ENCODE data around the gene ASXL1. TPM values are rescaled to one million over a fixed set of nuclear protein-coding genes. Genes with fewer than 3 reads are reported as not detected.

The ASXL1 gene
- polyA plus RNA-seq, 1 of the 3 experiments (the other 2 are of a cell fraction): 36.6 TPM

GRCh38 chr20:32370897-32371296, 12.8 kb downstream of the ASXL1 start:
- Histone ChIP-seq H3F3A (replicated peaks; ENCODE audit: insufficient read depth) (peaks cover 19% of the 10 kb centered on the region), H4K20me1 (ENCODE audit: insufficient read depth) (peaks cover 57% of the 10 kb centered on the region), H3K4me1 (ENCODE audit: control insufficient read depth in 1 of 2, insufficient read depth in 2 of 2, low read depth in 1 of 2, low read length in 1 of 2) (peaks cover 0 to 20% of the 10 kb centered on the region in 2 experiments; a peak in 1 of 4 replicates), H2AFZ (ENCODE audit: low read depth) (no peak overlapping the region), H3K27me3 (ENCODE audit: insufficient read depth) (no peaks in the 10 kb centered on the region), H3K9me3 (no peaks in the 10 kb centered on the region), H3K79me2 (ENCODE audit: insufficient read depth) (peaks cover 100% of the 10 kb centered on the region), H3K36me3 (replicated peaks in 1 of 2; ENCODE audit: control insufficient read depth in 1 of 2, insufficient read depth in 2 of 2, low read length in 1 of 2) (peaks cover 25 to 62% of the 10 kb centered on the region in 2 experiments), H3K9me2 (no peaks in the 10 kb centered on the region), H3K27ac (ENCODE audit: low read depth in 2 of 2, low read length in 1 of 2) (no peak overlapping the region), H3K4me2 (no peak overlapping the region), H3K4me3 (ENCODE audit: low read depth in 2 of 2, low read length in 1 of 2) (no peak overlapping the region), H3K9ac (no peak overlapping the region)
- TF ChIP-seq RCOR1 (IDR thresholded peaks at IDR 0.05; ENCODE audit: low read length) (no peak), GATA2 (CRISPR knock-in tag; IDR thresholded peaks at IDR 0.05) (no peak), EP300 (IDR thresholded peaks at IDR 0.05; ENCODE audit: borderline replicate concordance in 1 of 2, low read depth in 1 of 2, low read length in 1 of 2) (no peak), ZBTB33 (IDR thresholded peaks at IDR 0.05; ENCODE audit: borderline replicate concordance, low read depth) (no peak), RFX5 (IDR thresholded peaks at IDR 0.05; ENCODE audit: low read length) (no peak), SMC3 (IDR thresholded peaks at IDR 0.05; ENCODE audit: low read depth, low read length) (no peak), SIN3A (IDR thresholded peaks at IDR 0.05; ENCODE audit: borderline replicate concordance, low read depth, low read length) (no peak), MEF2A (IDR thresholded peaks at IDR 0.05; ENCODE audit: borderline replicate concordance, low read depth) (no peak), IRF3 (IDR thresholded peaks at IDR 0.05; ENCODE audit: low read depth, low read length) (no peak), YY1 (IDR thresholded peaks at IDR 0.05; ENCODE audit: low read depth) (no peak)
- WGBS (ENCODE audit: low lambda C conversion rate): 96% methylated on average over 2 of the region's 2 CpGs
- POLR2A ChIA-PET: interaction anchor here (0.6 to 0.9 kb wide), 2 partner anchors 12 to 181 kb away, joined by 3 read pairs; no protein-coding TSS in a partner anchor
- CTCF ChIA-PET: no interaction called here
- no peak for DNase-seq

GRCh38 chr20:32378461-32378860, 20.3 kb downstream of the ASXL1 start:
- Histone ChIP-seq H3K4me3 (ENCODE audit: low read depth in 2 of 2, low read length in 1 of 2) (no peak overlapping the region), H3K4me1 (ENCODE audit: control insufficient read depth in 1 of 2, insufficient read depth in 2 of 2, low read depth in 1 of 2, low read length in 1 of 2) (no peaks in the 10 kb centered on the region), H3K4me2 (no peak overlapping the region), H3K79me2 (ENCODE audit: insufficient read depth) (peaks cover 93% of the 10 kb centered on the region), H3K9ac (no peak overlapping the region), H3K27me3 (ENCODE audit: insufficient read depth) (no peaks in the 10 kb centered on the region), H3K9me2 (no peaks in the 10 kb centered on the region), H3K9me3 (no peaks in the 10 kb centered on the region), H2AFZ (ENCODE audit: low read depth) (no peak overlapping the region), H3F3A (replicated peaks; ENCODE audit: insufficient read depth) (peaks cover 11% of the 10 kb centered on the region), H3K36me3 (replicated peaks in 1 of 2; ENCODE audit: control insufficient read depth in 1 of 2, insufficient read depth in 2 of 2, low read length in 1 of 2) (peaks cover 3 to 28% of the 10 kb centered on the region in 2 experiments), H4K20me1 (ENCODE audit: insufficient read depth) (peaks cover 28% of the 10 kb centered on the region), H3K27ac (ENCODE audit: low read depth in 2 of 2, low read length in 1 of 2) (no peak overlapping the region)
- ChIA-PET POLR2A (interaction anchor here (0.6 kb wide), 1 partner anchor 18 kb away, joined by 3 read pairs; no protein-coding TSS in a partner anchor), CTCF (no interaction called here)
- 96% methylated on average over 2 of the region's 2 CpGs for WGBS (ENCODE audit: low lambda C conversion rate)
- DNase-seq: no peak
- no peak for TF ChIP-seq NFIC (IDR thresholded peaks at IDR 0.05; ENCODE audit: borderline replicate concordance)
- TF ChIP-seq SIN3A (IDR thresholded peaks at IDR 0.05; ENCODE audit: borderline replicate concordance, low read depth, low read length): no peak
- TF ChIP-seq RAD21 (IDR thresholded peaks at IDR 0.05; ENCODE audit: low read length): no peak
- no peak for TF ChIP-seq SMC3 (IDR thresholded peaks at IDR 0.05; ENCODE audit: low read depth, low read length)
- TF ChIP-seq JUND (IDR thresholded peaks at IDR 0.05): no peak
- no peak for TF ChIP-seq YY1 (IDR thresholded peaks at IDR 0.05; ENCODE audit: low read depth)
- no peak for TF ChIP-seq EZH2phosphoT487 (IDR thresholded peaks at IDR 0.05; ENCODE audit: borderline replicate concordance, low read depth)
- TF ChIP-seq EP300 (IDR thresholded peaks at IDR 0.05; ENCODE audit: borderline replicate concordance in 1 of 2, low read depth in 1 of 2, low read length in 1 of 2): no peak
- no peak for TF ChIP-seq MAX (IDR thresholded peaks at IDR 0.05; ENCODE audit: low read depth)
- TF ChIP-seq TEAD4 (IDR thresholded peaks at IDR 0.05; ENCODE audit: borderline replicate concordance, insufficient read depth): no peak
- no peak for TF ChIP-seq ZBTB33 (IDR thresholded peaks at IDR 0.05; ENCODE audit: borderline replicate concordance, low read depth)
- TF ChIP-seq FOXJ3 (CRISPR knock-in tag; IDR thresholded peaks at IDR 0.05): no peak
- TF ChIP-seq MXI1 (IDR thresholded peaks at IDR 0.05; ENCODE audit: low read depth, low read length): no peak
